Measurements from ENCODE around the gene POLR1G.

POLR1G gene

GRCh38 chr19:45363861-45364459 lies 42.5 kb upstream of the POLR1G start:
- no peak for TF ChIP-seq CTCF (conservative IDR thresholded peaks at IDR 0.05; ENCODE audit: control insufficient read depth, insufficient read depth, low read depth, low read length)
- H3K4me3 ChIP-seq (ENCODE audit: control insufficient read depth, low read depth, low read length), result no peak overlapping the region
- no peak for DNase-seq (ENCODE audit: low read depth)

- TF ChIP-seq CTCF (conservative IDR thresholded peaks at IDR 0.05; ENCODE audit: control insufficient read depth, insufficient read depth, low read depth, low read length), result no peak
- no peak for DNase-seq (ENCODE audit: low read depth)
- no peak overlapping the region for H3K4me3 ChIP-seq (ENCODE audit: control insufficient read depth, low read depth, low read length)
These were observed 41.7 kb upstream of the POLR1G start for GRCh38 chr19:45364696-45365095.

- no peak for TF ChIP-seq CTCF (conservative IDR thresholded peaks at IDR 0.05; ENCODE audit: control insufficient read depth, insufficient read depth, low read depth, low read length)
- H3K4me3 ChIP-seq (ENCODE audit: control insufficient read depth, low read depth, low read length), result no peak overlapping the region
- DNase-seq (ENCODE audit: low read depth), result no peak
These were observed 38.3 kb upstream of the POLR1G start for GRCh38 chr19:45368127-45368526.

- no peak for TF ChIP-seq CTCF (conservative IDR thresholded peaks at IDR 0.05; ENCODE audit: control insufficient read depth, insufficient read depth, low read depth, low read length)
- no peak overlapping the region for H3K4me3 ChIP-seq (ENCODE audit: control insufficient read depth, low read depth, low read length)
These were observed 37.6 kb upstream of the POLR1G start for GRCh38 chr19:45368737-45369340.

GRCh38 chr19:45370410-45371204 lies 35.8 kb upstream of the POLR1G start, which contains the start of gene ERCC2:
TSS of gene ERCC2 (minus strand) at chr19:45370573. CDS start at chr19:45370540, 33 bp downstream.
- no peak for TF ChIP-seq CTCF (conservative IDR thresholded peaks at IDR 0.05; ENCODE audit: control insufficient read depth, insufficient read depth, low read depth, low read length)
- DNase-seq (ENCODE audit: low read depth), result peak; percentile 99
- H3K4me3 ChIP-seq (ENCODE audit: control insufficient read depth, low read depth, low read length), result peak within 1 kb of the TSS; percentile 76

More at GRCh38 chr19:45368737-45369340, 37.6 kb upstream of the POLR1G start:
- DNase-seq (ENCODE audit: low read depth), result no peak

GRCh38 chr19:45376045-45376724 lies 30.3 kb upstream of the POLR1G start:
- H3K4me3 ChIP-seq (ENCODE audit: control insufficient read depth, low read depth, low read length), result no peak overlapping the region
- DNase-seq (ENCODE audit: low read depth), result peak; percentile 88
- no peak for TF ChIP-seq CTCF (conservative IDR thresholded peaks at IDR 0.05; ENCODE audit: control insufficient read depth, insufficient read depth, low read depth, low read length)

Data from fibroblast of mammary gland (primary cell).